Measurements from ENCODE around the gene CARD16.

CARD16 gene

DNA sequence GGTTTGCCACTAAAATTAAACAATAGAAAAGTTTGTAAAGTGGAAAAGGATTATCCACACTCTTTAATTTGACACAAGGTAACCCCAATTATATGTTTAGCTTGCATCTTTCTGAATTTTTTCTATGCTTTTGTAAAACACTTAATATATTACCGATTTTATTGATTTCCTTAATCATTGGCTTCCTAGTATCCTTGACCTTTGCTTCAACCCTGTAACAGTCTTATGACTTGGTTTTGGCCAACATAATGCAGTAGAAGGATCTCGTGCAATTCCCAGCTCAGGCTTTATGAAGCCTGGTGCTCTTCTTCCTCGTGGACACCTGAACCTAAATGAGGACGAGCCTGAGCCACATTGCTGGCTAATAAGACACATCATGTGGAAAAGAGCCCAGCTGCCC is 53.1 kb downstream of the CARD16 start:
- Mint-ChIP-seq H3K4me1 (ENCODE audit: low read depth) (peaks cover 6% of the 10 kb centered on the region), H3K27ac (no peak overlapping the region), H3K9me3 (ENCODE audit: low read depth) (peaks cover 11% of the 10 kb centered on the region), H3K36me3 (no peaks in the 10 kb centered on the region), H3K27me3 (no peaks in the 10 kb centered on the region), H3K4me3 (no peak overlapping the region)
